GM04504 (cell line): ENCODE measurements around the gene C9orf50.

Source experiments
- DNase-seq: peaks from one replicate; pipeline ENCODE4 v3.0.0-alpha.2; 2012; ENCODE audit warnings: low read depth

The C9orf50 gene

GRCh38 chr9:129631674-129632129 lies 10.8 kb upstream of the C9orf50 start:
- no peak for DNase-seq

- no peak for DNase-seq
Observed at GRCh38 chr9:129630967-129631673, 10.2 kb upstream of the C9orf50 start.

DNA sequence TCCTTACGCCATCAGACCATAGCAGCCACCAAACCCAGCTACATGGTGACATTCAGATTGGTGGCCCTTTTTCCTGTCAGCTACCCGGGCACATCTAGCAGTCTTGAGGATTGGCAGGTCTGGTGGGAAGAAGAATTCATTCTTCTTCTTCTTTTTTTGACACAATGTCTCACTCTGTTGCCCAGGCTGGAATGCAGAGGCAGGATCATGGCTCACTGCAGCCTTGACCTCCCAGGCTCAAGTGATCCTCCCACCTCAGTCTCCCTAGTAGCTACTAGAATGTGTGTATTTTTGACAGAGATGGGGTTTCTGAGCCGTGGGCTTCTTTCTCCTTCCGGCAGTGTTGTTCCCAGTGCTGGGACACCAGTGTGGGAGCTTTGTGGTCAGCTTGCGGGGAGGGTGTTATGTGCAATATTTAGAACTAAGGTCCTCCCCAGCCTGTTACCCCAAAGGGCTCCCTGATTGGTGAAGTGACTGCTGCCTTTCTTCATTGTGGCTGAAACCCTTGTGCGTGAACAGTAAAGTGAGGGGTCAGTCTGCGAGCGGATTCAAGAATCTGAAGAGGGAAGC lies 8.4 kb upstream of the C9orf50 start:
- DNase-seq, result no peak

DNA sequence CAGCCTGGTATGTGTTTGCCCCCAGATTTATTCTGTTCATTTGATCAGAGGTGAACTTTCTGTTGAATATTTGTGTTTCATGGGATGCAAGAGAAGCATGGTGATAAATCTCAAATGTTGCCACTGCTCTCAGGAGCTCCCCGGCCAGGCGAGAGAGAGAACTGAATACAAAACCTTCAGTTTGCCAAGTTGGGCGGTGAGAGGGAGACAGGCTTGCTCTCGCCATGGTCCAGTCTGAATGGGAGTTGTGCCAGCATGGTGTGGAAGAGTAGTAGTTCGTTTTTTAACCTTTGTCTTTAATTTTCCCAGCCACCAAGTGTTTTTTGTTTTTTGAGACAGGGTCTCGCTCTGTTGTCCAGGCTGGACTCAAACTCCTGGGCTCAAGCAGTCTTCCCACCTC lies 7.8 kb upstream of the C9orf50 start:
- DNase-seq, result no peak

- no peak for DNase-seq
Observed at GRCh38 chr9:129627556-129628440, 6.9 kb upstream of the C9orf50 start.

DNA sequence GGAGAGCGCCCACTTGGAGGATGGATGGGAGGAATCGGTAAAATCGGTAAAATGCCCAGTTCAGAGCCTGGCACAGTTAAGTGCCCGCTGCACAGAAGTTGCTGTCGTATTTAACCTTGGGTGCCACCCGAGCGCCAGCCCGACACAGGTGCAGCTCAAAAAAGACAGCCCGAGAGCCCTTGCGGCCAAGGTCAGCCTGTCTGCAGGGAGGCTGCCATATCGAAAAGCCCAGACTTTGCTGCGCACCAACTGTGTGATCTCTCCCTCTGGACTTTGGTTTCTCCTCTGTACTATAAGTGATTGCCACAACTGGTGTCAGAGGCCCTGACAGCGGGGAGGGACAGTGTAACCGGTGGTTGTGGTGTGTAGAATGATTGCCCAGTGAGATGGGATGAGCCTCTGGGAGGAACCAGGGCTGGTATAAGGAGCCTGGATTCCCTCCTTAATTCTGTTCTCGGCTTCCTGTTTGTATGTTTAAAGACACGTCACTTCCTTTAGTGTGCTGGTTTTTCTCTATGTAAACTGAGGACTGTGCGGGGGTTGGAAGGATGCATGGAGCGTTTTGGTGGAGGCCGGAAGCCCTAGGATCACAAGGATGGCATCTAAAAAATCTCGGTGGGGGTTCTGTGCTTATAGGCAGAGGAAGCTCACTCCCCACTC lies 5.9 kb upstream of the C9orf50 start:
- DNase-seq, result peak; percentile 41

DNA sequence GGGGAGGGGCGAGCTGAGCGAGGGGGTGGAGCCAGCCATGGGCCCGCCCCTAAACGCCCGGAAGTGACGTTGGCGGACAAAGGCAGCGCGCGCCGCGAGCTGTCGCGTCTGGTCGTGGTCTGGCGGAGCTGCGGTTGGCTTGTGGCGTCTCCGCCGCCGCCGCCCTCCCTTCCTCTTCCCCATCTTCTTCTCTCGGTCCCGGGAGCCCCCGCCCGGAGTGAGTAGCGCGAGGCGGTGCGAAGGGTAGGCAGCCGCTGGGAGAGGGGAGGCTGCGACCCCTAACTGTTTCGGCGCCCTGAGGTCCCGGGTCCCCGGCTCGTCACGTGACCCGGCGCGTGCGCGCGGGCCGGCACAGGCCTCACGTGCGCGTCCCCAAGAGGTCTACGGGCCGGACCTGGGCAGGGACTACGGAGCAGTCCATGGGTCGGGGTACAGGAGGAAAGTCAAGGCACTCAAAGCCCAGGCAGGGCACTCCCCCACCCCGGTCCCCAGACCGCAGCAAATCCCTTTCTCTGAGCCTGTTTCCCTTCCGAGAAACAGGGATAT lies 5.3 kb upstream of the C9orf50 start, which contains the start of gene NTMT1:
Gene NTMT1 (plus strand): TSS at position 85 of the 546 bp plus-strand sequence. CDS start 6,541 bp downstream, outside the sequence.
- DNase-seq, result peak; percentile 54

DNA sequence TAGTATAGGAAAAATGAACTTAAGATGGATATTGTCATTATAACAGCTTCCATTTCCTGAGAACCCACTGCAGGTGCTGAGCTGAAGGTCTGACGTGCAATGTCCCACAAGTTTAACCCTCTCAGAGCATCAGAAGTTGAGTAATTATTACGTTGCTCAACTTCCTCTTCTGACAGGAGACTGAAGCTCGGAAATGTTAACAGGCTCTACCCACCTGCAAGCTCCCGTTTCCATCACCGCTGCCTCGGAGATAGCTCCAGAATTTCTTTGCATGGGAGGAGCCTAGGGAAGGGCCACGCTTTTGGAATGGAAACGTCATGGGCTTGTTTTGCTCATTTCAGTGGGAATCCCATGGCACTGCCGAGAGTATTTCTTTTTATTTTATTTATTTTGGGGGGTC lies 4.0 kb upstream of the C9orf50 start:
- no peak for DNase-seq

- DNase-seq, result no peak
Observed at GRCh38 chr9:129624168-129624759, 3.4 kb upstream of the C9orf50 start.

GRCh38 chr9:129623331-129623730 lies 2.4 kb upstream of the C9orf50 start:
- DNase-seq, result no peak

- no peak for DNase-seq
Observed at GRCh38 chr9:129619787-129620668, 873 bp downstream of the C9orf50 start.

GRCh38 chr9:129617167-129617566 lies 3.7 kb downstream of the C9orf50 start:
- DNase-seq, result no peak

GRCh38 chr9:129615407-129616285 lies 5.3 kb downstream of the C9orf50 start:
- DNase-seq, result no peak

DNA sequence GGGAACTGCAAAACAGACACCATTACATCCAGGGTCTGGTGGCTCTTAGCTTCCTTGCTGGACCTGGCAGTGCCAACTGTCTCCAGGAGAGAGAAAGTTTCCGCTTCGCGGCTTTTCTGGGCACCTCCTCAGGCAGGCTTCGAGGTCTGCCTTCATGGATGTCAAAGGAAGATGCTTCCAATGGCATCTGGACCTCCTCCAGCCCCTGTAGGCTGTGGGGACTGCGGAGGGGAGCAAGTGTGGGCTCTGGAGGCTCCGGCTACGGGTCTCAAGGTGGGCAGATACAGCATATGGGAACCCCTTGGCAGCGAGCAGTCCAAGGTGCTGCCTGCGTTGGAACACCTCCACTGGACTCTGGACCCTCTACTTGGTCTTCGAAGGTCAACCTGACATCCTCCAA lies 6.0 kb downstream of the C9orf50 start:
- no peak for DNase-seq

DNA sequence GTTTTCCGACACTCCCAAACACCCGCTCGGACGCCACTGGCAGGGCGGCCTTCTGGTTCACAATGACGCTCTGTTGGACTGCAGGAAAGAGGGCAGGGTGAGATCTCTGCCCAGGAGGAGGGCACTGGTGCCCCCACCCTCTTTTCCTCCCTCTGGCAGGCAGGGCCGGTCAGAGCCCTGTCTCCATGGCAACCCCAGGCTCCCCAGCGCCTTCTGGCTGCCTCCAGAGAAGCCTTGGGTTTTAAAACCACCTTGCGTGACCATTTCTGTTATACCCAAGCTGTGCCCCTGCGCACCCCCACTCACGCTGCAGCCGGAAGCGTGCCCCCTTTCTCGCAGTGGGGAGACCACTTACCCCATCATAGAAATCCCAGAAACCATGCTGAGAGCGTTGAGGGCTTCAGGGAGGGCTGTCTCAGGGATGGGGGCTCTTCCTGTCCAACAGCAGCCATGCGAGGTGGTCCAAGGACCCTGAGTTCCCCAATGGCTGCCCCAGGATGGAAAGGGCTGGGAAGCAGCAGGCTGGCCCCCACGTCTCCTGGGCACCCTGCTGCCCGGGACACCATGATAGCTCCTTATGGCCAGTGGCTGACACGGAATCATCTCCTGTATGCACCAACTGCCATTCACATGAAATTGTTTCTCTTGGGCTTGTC lies 7.3 kb downstream of the C9orf50 start:
- no peak for DNase-seq

DNA sequence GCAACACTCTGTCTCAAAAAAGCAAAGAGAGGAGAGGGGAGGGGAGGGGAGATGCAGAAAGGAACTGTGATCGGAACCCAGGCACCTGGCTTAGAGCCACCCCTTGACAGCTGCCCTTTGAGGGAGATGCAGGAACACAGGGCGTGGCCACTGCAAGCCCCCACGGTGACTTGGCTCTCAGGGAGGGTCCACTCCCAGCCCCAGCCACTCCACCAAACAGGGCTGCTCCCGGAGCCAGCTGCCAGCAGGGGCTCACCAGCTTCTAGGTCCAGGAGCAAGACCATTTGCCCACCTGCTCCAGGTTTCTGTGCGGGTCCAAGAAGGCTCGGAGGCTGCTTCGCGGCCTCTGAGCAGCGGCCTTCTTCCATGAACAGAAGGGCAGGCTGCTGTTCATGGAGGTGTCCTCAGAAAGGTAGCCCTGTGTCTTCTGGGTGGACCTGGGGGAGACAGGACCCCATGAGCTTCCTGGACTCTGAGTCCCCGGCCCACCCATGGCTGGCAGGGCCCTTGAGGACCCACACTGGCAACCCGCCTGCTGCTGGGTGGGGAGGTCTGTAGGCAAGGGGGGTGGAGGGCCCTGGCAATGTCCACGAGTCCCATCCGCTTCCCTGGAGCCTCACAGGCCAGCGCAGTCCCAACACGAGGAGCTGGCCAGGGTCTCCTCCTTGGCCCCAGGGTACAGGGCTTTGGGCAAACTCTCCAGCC lies 7.9 kb downstream of the C9orf50 start:
- no peak for DNase-seq

DNA sequence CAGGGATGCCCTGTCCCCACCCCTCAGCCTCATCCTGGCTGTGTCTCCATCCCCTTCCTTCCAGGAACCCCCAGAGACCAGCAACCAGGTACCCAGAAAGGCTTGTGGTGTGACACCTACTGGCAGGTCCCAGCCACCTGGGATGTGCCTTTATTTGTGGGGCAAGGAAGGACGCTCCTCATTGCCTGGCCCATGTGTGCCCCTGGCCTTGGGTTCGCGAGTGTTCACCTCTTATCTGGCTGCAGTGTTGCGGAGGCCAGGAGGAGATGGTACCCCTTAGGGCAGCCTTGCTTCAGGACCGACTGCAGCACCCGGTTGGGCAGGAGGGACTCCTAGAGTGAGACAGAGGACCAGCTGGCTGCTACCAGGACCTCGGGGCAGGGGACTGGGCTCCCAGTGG lies 8.8 kb downstream of the C9orf50 start:
- no peak for DNase-seq

- DNase-seq, result no peak
Observed at GRCh38 chr9:129611307-129611800, 9.5 kb downstream of the C9orf50 start.
